Upper lobe of right lung (tissue), 1 donor: ENCODE data around the gene TRIM45. TPM values are rescaled to one million over a fixed set of nuclear protein-coding genes. Genes with fewer than 3 reads are reported as not detected.

ENCODE experiments used
- ATAC-seq: fragments of 200-7000 bp; cut with Tn5 transposase; one replicate; pipeline ENCODE4 v1.9.1; 2020; ENCODE audit warnings: mild to moderate bottlenecking, moderate library complexity
- DNase-seq: peaks from one replicate; pipeline ENCODE4 v3.0.0-alpha.2; 2020
- H3K27ac ChIP-seq: fragments of 200-600 bp; one replicate; pipeline ENCODE4 v1.8.0; 2022
- H3K27me3 ChIP-seq: fragments of 200-600 bp; one replicate; pipeline ENCODE4 v1.8.0; 2022; ENCODE audit warnings: mild to moderate bottlenecking
- H3K36me3 ChIP-seq: fragments of 200-600 bp; one replicate; pipeline ENCODE4 v1.8.0; 2022
- H3K4me1 ChIP-seq: fragments of 200-600 bp; one replicate; pipeline ENCODE4 v1.8.0; 2022
- H3K4me3 ChIP-seq: fragments of 200-600 bp; one replicate; pipeline ENCODE4 v1.8.0; 2022; ENCODE audit warnings: mild to moderate bottlenecking
- H3K9me3 ChIP-seq: fragments of 200-600 bp; one replicate; pipeline ENCODE4 v1.8.0; 2022
- CTCF ChIP-seq: fragments of 200-600 bp; IDR thresholded peaks from one replicate; pipeline ENCODE4 v1.8.0; 2022; ENCODE audit warnings: antibody characterized with exemption
- intact Hi-C: fragments of 100-400 bp; cut with DNase I; formaldehyde crosslinking; loops from one replicate; pipeline ENCODE4 v1.11.0; 2022
- total RNA-seq: library from RNA; stranded (reverse); fragmentation: NEBNext Ultra II Directional; extraction: Animal tissue kit (Norgen Biotek cat#: 25700); gene quantifications from one replicate; pipeline ENCODE4 v1.2.1, GENCODE V29; 2021
- donor health status: DM: no; HTN: yes; CAD: no; lungs with severe emphysema.

Gene TRIM45
- total RNA-seq, 1 donor from 2014 or later: 1.7 TPM

DNA sequence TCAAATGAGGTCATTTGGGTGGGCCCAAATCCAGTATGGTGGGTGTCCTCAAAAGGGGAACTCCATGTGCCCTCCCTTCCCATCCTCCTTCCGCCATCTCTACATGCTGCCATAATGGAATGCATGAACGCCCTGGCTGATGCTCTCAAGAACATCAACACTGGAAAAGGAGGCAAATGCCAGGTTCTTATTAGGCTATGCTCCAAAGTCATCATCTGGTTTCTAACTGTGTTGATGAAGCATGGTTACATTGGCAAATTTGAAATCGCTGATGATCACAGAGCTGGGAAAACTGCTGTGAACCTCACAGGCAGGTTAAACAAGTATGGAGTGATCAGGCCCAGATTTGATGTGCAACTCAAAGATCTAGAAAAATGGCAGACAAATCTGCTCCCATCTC is 16.6 kb upstream of the TRIM45 start:
- TF ChIP-seq CTCF: no peak
- Histone ChIP-seq H3K27ac (no peak overlapping the region), H3K4me1 (no peaks in the 10 kb centered on the region), H3K4me3 (no peak overlapping the region), H3K36me3 (no peaks in the 10 kb centered on the region), H3K9me3 (no peaks in the 10 kb centered on the region), H3K27me3 (no peaks in the 10 kb centered on the region)
- DNase-seq (no peak), ATAC-seq (no peak)
- intact Hi-C loops: no loop called here

- ATAC-seq: no peak
- Histone ChIP-seq H3K27ac (no peak overlapping the region), H3K4me1 (no peaks in the 10 kb centered on the region), H3K27me3 (no peaks in the 10 kb centered on the region), H3K4me3 (no peak overlapping the region), H3K36me3 (no peaks in the 10 kb centered on the region), H3K9me3 (no peaks in the 10 kb centered on the region)
- intact Hi-C loops: no loop called here
- TF ChIP-seq CTCF: no peak
- no peak for DNase-seq
These were observed 15.8 kb upstream of the TRIM45 start for GRCh38 chr1:117137281-117137855.

DNA sequence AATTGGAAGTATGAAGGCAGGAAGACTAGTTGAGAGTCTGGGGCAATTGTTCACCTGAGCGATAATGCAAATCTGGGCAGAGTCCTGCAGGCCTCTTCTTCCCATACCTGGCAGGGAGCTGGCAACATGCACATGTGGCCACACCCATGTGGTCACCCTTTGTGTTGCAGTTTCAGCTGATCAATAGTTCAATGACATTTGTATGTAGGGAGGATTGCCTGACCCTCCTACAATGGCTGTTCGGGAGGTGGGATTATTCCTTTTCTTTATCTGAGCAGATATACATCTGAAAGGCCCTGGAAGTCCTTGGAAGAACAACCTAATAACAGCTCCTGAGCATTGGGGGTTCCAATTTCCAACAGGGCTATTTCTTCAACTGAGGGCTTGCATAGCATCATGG is 15.2 kb upstream of the TRIM45 start:
- intact Hi-C loops: no loop called here
- H3K9me3 ChIP-seq: no peaks in the 10 kb centered on the region
- no peak overlapping the region for H3K4me3 ChIP-seq
- no peak overlapping the region for H3K27ac ChIP-seq
- no peak for TF ChIP-seq CTCF
- no peaks in the 10 kb centered on the region for H3K27me3 ChIP-seq
- DNase-seq: no peak
- no peaks in the 10 kb centered on the region for H3K4me1 ChIP-seq
- H3K36me3 ChIP-seq: no peaks in the 10 kb centered on the region
- no peak for ATAC-seq

- TF ChIP-seq CTCF: no peak
- Histone ChIP-seq H3K9me3 (no peaks in the 10 kb centered on the region), H3K27me3 (no peaks in the 10 kb centered on the region), H3K36me3 (no peaks in the 10 kb centered on the region), H3K27ac (no peak overlapping the region), H3K4me3 (no peak overlapping the region), H3K4me1 (no peaks in the 10 kb centered on the region)
- intact Hi-C loops: no loop called here
- ATAC-seq (no peak), DNase-seq (no peak)
These were observed 13.8 kb upstream of the TRIM45 start for GRCh38 chr1:117135329-117135728.

DNA sequence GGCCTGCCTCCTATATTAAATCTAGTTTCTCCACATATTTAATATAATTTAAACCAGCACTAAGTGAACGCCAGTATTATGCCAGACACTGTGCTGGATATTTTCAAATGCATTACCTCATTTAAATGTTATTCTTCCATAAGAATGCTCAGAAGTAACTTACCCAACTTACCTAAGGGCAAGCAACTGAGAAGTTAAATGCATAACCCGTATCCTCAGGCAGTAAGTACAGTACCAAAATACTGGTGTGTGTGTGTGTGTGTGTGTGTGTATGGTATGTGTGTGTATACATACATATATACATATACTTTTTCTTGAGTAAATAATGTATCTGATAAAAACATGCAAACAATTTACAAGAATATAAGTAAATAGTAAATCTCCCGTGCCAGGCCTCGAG is 9.0 kb upstream of the TRIM45 start:
- H3K36me3 ChIP-seq: no peaks in the 10 kb centered on the region
- no peak for DNase-seq
- TF ChIP-seq CTCF: no peak
- H3K4me1 ChIP-seq: peaks cover 14% of the 10 kb centered on the region
- H3K27ac ChIP-seq: no peak overlapping the region
- no peak for ATAC-seq
- no peak overlapping the region for H3K4me3 ChIP-seq
- no peaks in the 10 kb centered on the region for H3K9me3 ChIP-seq
- intact Hi-C loops: no loop called here
- no peaks in the 10 kb centered on the region for H3K27me3 ChIP-seq
